Stimulated activated CD8-positive, alpha-beta memory T cell treated with anti-CD3 and anti-CD28 coated beads, Interleukin-12 subunit alpha, Interleukin-12 subunit beta, amount 100 ng/mL, for 24 hours (primary cell): ENCODE measurements around the gene IRF4.
"Not testable (repeated sequence)": the region's sequence is repeated elsewhere in the genome, so short reads cannot be mapped to it uniquely, and the experiment has no call there.

Experiments
- DNase-seq: peaks from one replicate; pipeline ENCODE4 v3.0.0-alpha.2; 2020; ENCODE audit errors: extremely low read depth

The IRF4 gene

GRCh38 chr6:422433-423054 lies 31.0 kb downstream of the IRF4 start:
- DNase-seq: no peak

GRCh38 chr6:423055-423798 lies 31.7 kb downstream of the IRF4 start:
- no peak for DNase-seq

GRCh38 chr6:423799-424345 lies 32.3 kb downstream of the IRF4 start:
- no peak for DNase-seq

- no peak for DNase-seq
Measured at GRCh38 chr6:424741-425417, 33.3 kb downstream of the IRF4 start.

- DNase-seq: not testable (repeated sequence)
Measured at GRCh38 chr6:425418-425788, 33.9 kb downstream of the IRF4 start.

GRCh38 chr6:426198-426738 lies 34.7 kb downstream of the IRF4 start:
- not testable (repeated sequence) for DNase-seq

- DNase-seq: no peak
Measured at GRCh38 chr6:428047-428603, 36.6 kb downstream of the IRF4 start.

GRCh38 chr6:429515-430121 lies 38.1 kb downstream of the IRF4 start:
- DNase-seq: no peak

- no peak for DNase-seq
Measured at GRCh38 chr6:431504-431903, 40.0 kb downstream of the IRF4 start.

GRCh38 chr6:431986-432385 lies 40.4 kb downstream of the IRF4 start:
- no peak for DNase-seq

GRCh38 chr6:434051-434705 lies 42.6 kb downstream of the IRF4 start:
- DNase-seq: no peak

GRCh38 chr6:435441-436307 lies 44.1 kb downstream of the IRF4 start:
- no peak for DNase-seq

- DNase-seq: no peak
Measured at GRCh38 chr6:436308-437036, 44.9 kb downstream of the IRF4 start.

GRCh38 chr6:437037-437392 lies 45.5 kb downstream of the IRF4 start:
- no peak for DNase-seq

GRCh38 chr6:438634-439170 lies 47.1 kb downstream of the IRF4 start:
- DNase-seq: no peak

- DNase-seq: no peak
Measured at GRCh38 chr6:439641-440167, 48.2 kb downstream of the IRF4 start.

GRCh38 chr6:441126-441920 lies 49.8 kb downstream of the IRF4 start:
- DNase-seq: no peak

GRCh38 chr6:443621-444159 lies 52.1 kb downstream of the IRF4 start:
- no peak for DNase-seq
